Common myeloid progenitor, CD34-positive (primary cell): ENCODE results near the gene EHD4.

Source experiments
- CTCF ChIA-PET: fragments of 350-600 bp; sonication (Branson Sonifier 250); formaldehyde crosslinking; loops from one replicate; lab custom pipeline; 2021; ENCODE audit warnings: antibody characterized with exemption; lab: Charles Lee
- POLR2A ChIA-PET: fragments of 350-600 bp; sonication (Branson Sonifier 250); formaldehyde crosslinking; loops from one replicate; lab custom pipeline; 2021; ENCODE audit warnings: antibody characterized with exemption; lab: Charles Lee
- DNase-seq, 3 donors: peaks; one replicate each; pipeline versions ENCODE4 v3.0.0 to v3.0.0-alpha.2; 2013
- H3K27ac ChIP-seq, 2 experiments: 1 replicate in 1 of 2; 2 replicates in 1 of 2; pipeline ENCODE4 v1.7.0; 2013; ENCODE audit warnings: inconsistent platforms in 2 of 2, low read length in 2 of 2, mild to moderate bottlenecking in 2 of 2, low read depth in 1 of 2, moderate library complexity in 1 of 2; ENCODE audit not compliant: severe bottlenecking in 2 of 2, insufficient read depth in 1 of 2, poor library complexity in 1 of 2
- H3K27me3 ChIP-seq, 5 experiments: replicated peaks in 2 of 5; 1 replicate in 3 of 5; 2 replicates in 2 of 5; pipeline versions ENCODE4 v1.6.1 to v1.7.0; 2013; ENCODE audit warnings: low read length in 4 of 5, mild to moderate bottlenecking in 2 of 5, moderate library complexity in 2 of 5, inconsistent platforms in 1 of 5; ENCODE audit not compliant: insufficient read depth in 5 of 5, control insufficient read depth in 4 of 5
- H3K36me3 ChIP-seq, 4 experiments: 1 replicate in 2 of 4; 2 replicates in 2 of 4; pipeline versions ENCODE4 v1.6.1 to v1.7.0; 2013; ENCODE audit warnings: low read length in 3 of 4, control low read depth in 1 of 4, mild to moderate bottlenecking in 1 of 4; ENCODE audit not compliant: control insufficient read depth in 4 of 4, insufficient read depth in 4 of 4
- H3K4me1 ChIP-seq, 4 experiments: 1 replicate in 3 of 4; 2 replicates in 1 of 4; pipeline versions ENCODE4 v1.6.1 to v1.7.1; 2013; ENCODE audit warnings: low read length in 3 of 4, mild to moderate bottlenecking in 3 of 4, control low read depth in 1 of 4, inconsistent platforms in 1 of 4, moderate library complexity in 1 of 4; ENCODE audit not compliant: control insufficient read depth in 4 of 4, insufficient read depth in 4 of 4; ENCODE audit errors: control extremely low read depth in 1 of 4
- H3K4me3 ChIP-seq, 7 experiments: 1 replicate in 4 of 7; 2 replicates in 3 of 7; pipeline versions ENCODE4 v1.5.1 to v1.7.0; 2013; ENCODE audit warnings: mild to moderate bottlenecking in 7 of 7, low read length in 6 of 7, moderate library complexity in 6 of 7, inconsistent platforms in 2 of 7, low read depth in 2 of 7, control low read depth in 1 of 7; ENCODE audit not compliant: insufficient read depth in 4 of 7, control insufficient read depth in 1 of 7; ENCODE audit errors: extremely low read depth in 1 of 7
- H3K9me3 ChIP-seq, 5 experiments: 1 replicate in 4 of 5; 2 replicates in 1 of 5; pipeline versions ENCODE4 v1.6.1 to v1.7.1; 2013; ENCODE audit warnings: low read length in 4 of 5, mild to moderate bottlenecking in 2 of 5, inconsistent platforms in 1 of 5, low read depth in 1 of 5, moderate library complexity in 1 of 5; ENCODE audit not compliant: control insufficient read depth in 4 of 5, insufficient read depth in 2 of 5; ENCODE audit errors: control extremely low read depth in 1 of 5
- WGBS: methylation state at CpG from one replicate; pipeline ENCODE4 v1.1.5; 2013; ENCODE audit not compliant: insufficient coverage; 5-methylcytosine and 5-hydroxymethylcytosine counted together

EHD4 gene

DNA sequence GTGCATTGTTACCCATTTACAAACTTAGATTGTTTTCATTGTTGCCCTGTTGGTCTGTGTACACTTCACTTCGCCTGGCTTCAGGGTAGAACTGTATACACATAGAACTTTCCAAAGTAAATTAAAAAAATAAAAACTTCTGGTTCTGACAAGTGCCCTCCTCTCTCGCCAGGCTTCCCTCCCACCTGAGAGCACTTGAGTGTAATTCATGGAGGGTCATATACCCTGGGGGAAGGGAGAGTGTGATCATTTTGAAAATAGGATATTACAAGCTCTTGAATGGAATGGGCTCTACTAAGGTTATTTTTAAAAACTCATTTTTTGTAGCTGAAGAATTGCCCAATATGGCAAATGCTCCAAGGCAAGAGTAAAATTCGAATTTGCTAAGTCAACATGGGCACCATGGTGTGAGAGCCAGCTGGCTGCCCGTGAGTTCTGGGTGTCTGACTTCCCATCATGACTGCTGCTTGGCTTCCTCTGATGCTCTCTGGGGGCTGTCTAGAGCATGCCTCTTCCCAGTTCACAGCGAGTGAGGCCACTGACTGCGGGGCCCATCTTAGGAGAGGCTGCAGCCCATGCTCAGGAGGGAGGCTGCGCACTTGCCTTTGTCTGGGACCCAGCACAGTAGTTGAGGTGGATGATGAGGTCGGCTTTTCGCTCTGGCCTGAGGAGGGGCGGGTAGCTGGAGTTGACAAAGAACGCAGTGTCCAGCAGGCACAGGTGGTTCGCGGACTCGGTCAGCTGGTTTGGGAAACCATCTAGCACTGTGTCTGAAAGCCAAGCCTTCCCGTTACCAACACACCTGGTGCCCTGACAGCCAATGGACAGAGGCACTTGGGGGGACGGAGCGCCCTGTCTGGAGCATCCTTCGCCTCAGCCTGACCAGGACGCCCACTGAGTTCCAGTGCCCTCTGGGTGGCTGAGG lies 13.1 kb upstream of the EHD4 start:
- 97% methylated on average over 14 of the region's 19 CpGs for WGBS

DNA sequence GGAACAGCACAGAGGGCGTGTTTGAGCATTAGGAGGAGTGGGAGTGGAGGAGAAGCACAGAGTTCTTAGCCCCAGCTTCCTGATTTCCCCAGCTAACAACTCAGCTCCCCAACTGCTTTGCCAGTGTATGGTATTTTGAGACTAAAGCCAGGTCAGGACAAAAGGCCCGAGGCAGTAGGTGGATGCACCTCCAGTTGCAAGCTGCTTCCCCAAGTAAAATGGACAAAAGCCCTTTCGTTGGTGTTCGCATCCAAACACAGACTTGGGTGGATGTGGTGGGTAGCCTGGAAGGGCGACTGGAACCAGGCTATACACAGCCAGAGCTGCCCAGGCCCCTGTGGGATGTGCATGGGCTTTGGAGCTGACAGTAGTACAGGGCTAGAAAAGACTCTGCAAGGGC lies 12.3 kb upstream of the EHD4 start:
- Histone ChIP-seq H3K4me1 (peaks cover 0 to 10% (median 8%) of the 10 kb centered on the region in 4 experiments), H3K27ac (no peak overlapping the region), H3K4me3 (no peak overlapping the region), H3K9me3 (no peaks in the 10 kb centered on the region), H3K27me3 (no peaks in the 10 kb centered on the region), H3K36me3 (no peaks in the 10 kb centered on the region)
- POLR2A ChIA-PET, result interaction anchor here (2.5 kb wide), 1 partner anchor 11 kb away, joined by 6 read pairs; no protein-coding TSS in a partner anchor
- CTCF ChIA-PET, result interaction anchor here (0.7 to 2.1 kb wide), 8 partner anchors 23 to 158 kb away, joined by 3 to 8 read pairs (median 3); no protein-coding TSS in a partner anchor
- DNase-seq, result no peak
- WGBS, result 100% methylated on average over 5 of the region's 5 CpGs

More for the DNA sequence above, 13.1 kb upstream of the EHD4 start:
- Histone ChIP-seq H3K4me1 (peaks cover 0 to 10% (median 8%) of the 10 kb centered on the region in 4 experiments), H3K27me3 (no peaks in the 10 kb centered on the region), H3K27ac (no peak overlapping the region), H3K9me3 (no peaks in the 10 kb centered on the region), H3K4me3 (no peak overlapping the region), H3K36me3 (no peaks in the 10 kb centered on the region)
- ChIA-PET CTCF (interaction anchor here (0.7 to 7.5 kb wide), 10 partner anchors 14 to 152 kb away, joined by 3 to 48 read pairs (median 4); no protein-coding TSS in a partner anchor), POLR2A (no interaction called here)
- no peak for DNase-seq

GRCh38 chr15:41983621-41984571 lies 11.5 kb upstream of the EHD4 start:
- WGBS, result 100% methylated on average over 14 of the region's 17 CpGs
- Histone ChIP-seq H3K9me3 (no peaks in the 10 kb centered on the region), H3K36me3 (no peaks in the 10 kb centered on the region), H3K4me3 (no peak overlapping the region), H3K27ac (no peak overlapping the region), H3K4me1 (peaks cover 0 to 10% (median 8%) of the 10 kb centered on the region in 4 experiments), H3K27me3 (peaks cover 0 to 1% (median 0%) of the 10 kb centered on the region in 5 experiments)
- DNase-seq, result no peak
- CTCF ChIA-PET, result interaction anchor here (1.1 to 2.1 kb wide), 9 partner anchors 12 to 159 kb away, joined by 3 to 6 read pairs (median 3); partner anchors contain the start of gene EHD4
- POLR2A ChIA-PET, result interaction anchor here (2.5 kb wide), 1 partner anchor 11 kb away, joined by 6 read pairs; no protein-coding TSS in a partner anchor

DNA sequence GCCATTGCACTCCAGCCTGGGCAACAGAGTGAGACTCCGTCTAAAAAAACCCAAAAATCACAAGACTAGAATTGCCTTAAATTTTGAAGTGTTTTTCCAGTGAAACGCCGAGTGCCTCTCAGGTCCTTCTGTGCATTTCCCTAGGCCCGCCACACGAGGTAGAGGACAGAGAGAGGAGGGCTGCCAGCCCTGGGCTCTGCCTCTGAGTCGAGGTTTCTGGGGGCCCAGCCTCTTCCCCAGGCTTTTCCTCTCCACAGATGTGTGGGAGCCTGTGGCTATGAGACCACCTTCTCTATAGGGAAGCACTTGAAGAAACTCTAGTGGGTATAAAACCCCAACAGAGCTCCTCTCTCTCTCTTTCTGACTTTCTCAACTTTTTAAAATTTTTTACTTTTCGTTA lies 10.9 kb upstream of the EHD4 start:
- ChIA-PET POLR2A (interaction anchor here (2.5 kb wide), 1 partner anchor 10 kb away, joined by 6 read pairs; no protein-coding TSS in a partner anchor), CTCF (interaction anchor here (1.1 to 1.8 kb wide), 7 partner anchors 11 to 159 kb away, joined by 3 to 6 read pairs (median 3); partner anchors contain the start of gene EHD4)
- Histone ChIP-seq H3K27ac (no peak overlapping the region), H3K4me3 (no peak overlapping the region), H3K4me1 (peaks cover 0 to 10% (median 8%) of the 10 kb centered on the region in 4 experiments), H3K27me3 (peaks cover 0 to 1% (median 0%) of the 10 kb centered on the region in 5 experiments), H3K9me3 (no peaks in the 10 kb centered on the region), H3K36me3 (no peaks in the 10 kb centered on the region)
- peak in 1 of 3 donors; percentile 31 for DNase-seq
- 71% methylated on average over 4 of the region's 7 CpGs for WGBS

DNA sequence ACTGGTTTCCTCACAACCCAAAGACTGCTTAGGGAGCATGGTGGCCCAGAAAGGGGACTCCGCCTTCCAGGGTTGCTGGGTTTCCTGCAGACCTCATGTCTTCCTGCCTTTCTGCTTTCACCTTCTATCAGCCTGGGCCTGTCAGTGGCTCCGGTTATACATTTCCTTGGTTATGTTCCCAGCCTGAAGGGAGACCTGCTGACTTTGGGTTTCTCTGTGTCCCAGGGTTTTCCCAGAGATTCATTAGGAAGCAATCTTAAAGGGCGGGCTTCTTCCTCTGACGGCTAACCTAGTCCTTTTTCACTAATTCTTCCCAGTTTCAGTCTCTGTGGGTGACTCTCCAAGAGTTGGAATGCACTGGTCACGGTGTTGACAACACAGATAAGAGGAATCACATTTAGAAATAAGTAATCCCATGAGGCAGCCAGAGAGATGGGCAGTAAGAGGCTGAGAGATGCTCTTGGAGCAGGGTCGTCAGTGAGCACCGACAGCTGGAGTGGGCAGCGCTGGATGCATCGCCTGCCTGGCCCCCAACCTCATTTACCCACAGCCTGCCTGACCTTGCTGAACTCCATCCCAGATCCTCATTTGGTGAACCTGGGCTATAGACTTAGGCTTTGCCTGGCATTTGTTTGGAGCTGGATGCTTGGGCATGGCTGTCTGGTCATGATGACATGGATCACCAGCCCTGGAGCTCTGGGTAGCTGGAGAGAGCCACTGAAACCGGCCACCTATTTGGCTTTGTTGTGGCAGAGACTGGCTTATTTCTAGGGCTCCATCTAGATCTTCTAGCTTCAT lies 10.0 kb upstream of the EHD4 start:
- Histone ChIP-seq H3K9me3 (no peaks in the 10 kb centered on the region), H3K4me3 (no peak overlapping the region), H3K27ac (no peak overlapping the region), H3K36me3 (no peaks in the 10 kb centered on the region), H3K27me3 (peaks cover 0 to 1% (median 0%) of the 10 kb centered on the region in 5 experiments), H3K4me1 (peaks cover 0 to 10% (median 8%) of the 10 kb centered on the region in 4 experiments)
- WGBS, result 74% methylated on average over 9 of the region's 10 CpGs
- no peak for DNase-seq
- ChIA-PET POLR2A (interaction anchor here (2.5 kb wide), 1 partner anchor 9 kb away, joined by 6 read pairs; no protein-coding TSS in a partner anchor), CTCF (interaction anchor here (1.1 to 1.8 kb wide), 3 partner anchors 10 to 157 kb away, joined by 3 to 5 read pairs (median 3); partner anchors contain the start of gene EHD4)
